BLaER1 treated with 17β-estradiol and CSF1 and Interleukin-3, amounts not matched to agents 10 nM and 100 nM (cell line): ENCODE results near the gene ACE.
"Not testable (repeated sequence)": the region's sequence is repeated elsewhere in the genome, so short reads cannot be mapped to it uniquely, and the experiment has no call there.

Experiments
- H3K27ac ChIP-seq, 11 experiments: shearing (Covaris generic); formaldehyde crosslinking; 2 replicates each; pipeline ENCODE4 v1.8.1; 2022
- H3K27me3 ChIP-seq, 11 experiments: shearing (Covaris generic); formaldehyde crosslinking; 2 replicates each; pipeline ENCODE4 v1.8.1; 2022
- H3K36me3 ChIP-seq, 11 experiments: shearing (Covaris generic); formaldehyde crosslinking; 2 replicates each; pipeline ENCODE4 v1.8.1; 2022
- H3K4me1 ChIP-seq, 10 experiments: shearing (Covaris generic); formaldehyde crosslinking; 2 replicates each; pipeline ENCODE4 v1.8.1; 2022
- H3K4me2 ChIP-seq, 11 experiments: shearing (Covaris generic); formaldehyde crosslinking; 2 replicates each; pipeline ENCODE4 v1.8.1; 2022
- H3K4me3 ChIP-seq, 10 experiments: shearing (Covaris generic); formaldehyde crosslinking; 2 replicates each; pipeline ENCODE4 v1.8.1; 2022
- H3K9ac ChIP-seq, 11 experiments: shearing (Covaris generic); formaldehyde crosslinking; 2 replicates each; pipeline ENCODE4 v1.8.1; 2022
- H3K9me3 ChIP-seq, 11 experiments: shearing (Covaris generic); formaldehyde crosslinking; replicated peaks in 1 of 11; 2 replicates each; pipeline ENCODE4 v1.8.1; 2022
- H4K20me1 ChIP-seq, 11 experiments: shearing (Covaris generic); formaldehyde crosslinking; 2 replicates each; pipeline ENCODE4 v1.8.1; 2022
- Cebpa-rat ChIP-seq, 11 experiments: shearing (Covaris generic); IDR thresholded peaks; 2 replicates each; pipeline ENCODE4 v1.8.1; 2022

The ACE gene

GRCh38 chr17:63446753-63447470 is 29.9 kb upstream of the ACE start:
- Histone ChIP-seq H3K4me1 (peaks cover 49 to 69% (median 55%) of the 10 kb centered on the region in 10 experiments), H3K27ac (peak overlapping the region; percentile 88 to 97 (median 92)), H4K20me1 (no peaks in the 10 kb centered on the region), H3K27me3 (peaks cover 0 to 48% (median 24%) of the 10 kb centered on the region in 11 experiments; a peak in 18 of 22 replicates), H3K4me2 (peak overlapping the region; percentile 93 to 100 (median 98)), H3K9me3 (no peaks in the 10 kb centered on the region), H3K36me3 (no peaks in the 10 kb centered on the region), H3K9ac (peak overlapping the region; percentile 79 to 92 (median 86)), H3K4me3 (peak overlapping the region; percentile 54 to 75 (median 66))
- TF ChIP-seq Cebpa-rat (IDR thresholded peaks at IDR 0.05): peak in 6 of 11 experiments; percentile 36 to 99 (median 92); a peak in 9 of 22 replicates

DNA sequence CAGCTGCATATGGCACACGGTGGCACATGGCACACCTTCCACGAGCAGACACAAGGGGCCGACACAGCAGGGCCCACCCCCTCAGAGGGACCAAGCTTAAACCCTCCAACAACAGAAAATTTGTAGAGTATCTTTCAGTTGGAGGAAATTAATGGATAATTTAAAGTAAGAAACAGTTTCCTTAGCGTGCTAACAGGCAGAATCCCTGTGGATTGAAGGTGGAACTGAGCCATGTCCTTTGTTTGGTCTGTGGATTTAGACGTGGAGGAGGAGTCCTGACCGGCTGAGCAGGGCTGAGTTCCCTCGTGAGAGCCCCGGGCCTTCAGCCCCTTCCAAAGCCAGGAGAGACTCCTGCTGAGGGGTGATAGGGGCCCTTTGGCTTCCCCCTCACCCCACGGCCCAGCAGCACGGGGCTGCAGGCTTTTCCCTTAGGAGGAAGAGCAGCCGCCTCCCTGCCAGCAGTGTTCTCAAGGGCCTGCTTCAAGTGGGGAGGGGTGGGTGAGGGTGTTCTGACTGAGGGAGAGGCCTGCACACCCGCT is 29.3 kb upstream of the ACE start:
- Histone ChIP-seq H4K20me1 (no peaks in the 10 kb centered on the region), H3K36me3 (no peaks in the 10 kb centered on the region), H3K4me2 (peak overlapping the region; percentile 93 to 100 (median 98)), H3K4me3 (peak overlapping the region in 9 of 10 experiments; percentile 61 to 75 (median 66); a peak in 13 of 20 replicates), H3K27ac (peak overlapping the region; percentile 88 to 97 (median 92)), H3K9ac (peak overlapping the region; percentile 79 to 92 (median 86)), H3K27me3 (peaks cover 0 to 48% (median 24%) of the 10 kb centered on the region in 11 experiments; a peak in 18 of 22 replicates), H3K4me1 (peaks cover 50 to 69% (median 59%) of the 10 kb centered on the region in 10 experiments), H3K9me3 (no peaks in the 10 kb centered on the region)
- TF ChIP-seq Cebpa-rat (IDR thresholded peaks at IDR 0.05): no peak

- Histone ChIP-seq H3K4me1 (peaks cover 45 to 75% (median 64%) of the 10 kb centered on the region in 10 experiments), H3K36me3 (no peaks in the 10 kb centered on the region), H3K27me3 (peaks cover 0 to 48% (median 24%) of the 10 kb centered on the region in 11 experiments; a peak in 18 of 22 replicates), H3K4me2 (peak overlapping the region; percentile 93 to 100 (median 98)), H3K9ac (peak overlapping the region in 2 of 11 experiments; percentile 85 to 92; a peak in 1 of 22 replicates), H3K9me3 (no peaks in the 10 kb centered on the region), H3K4me3 (no peak overlapping the region), H4K20me1 (no peaks in the 10 kb centered on the region), H3K27ac (peak overlapping the region in 3 of 11 experiments; percentile 92 to 97 (median 92); a peak in 1 of 22 replicates)
- no peak for TF ChIP-seq Cebpa-rat (IDR thresholded peaks at IDR 0.05)
Observed at GRCh38 chr17:63448655-63449054, 28.2 kb upstream of the ACE start.

- Histone ChIP-seq H3K9me3 (no peaks in the 10 kb centered on the region), H3K36me3 (no peaks in the 10 kb centered on the region), H3K9ac (peak overlapping the region in 4 of 11 experiments; percentile 23 to 33 (median 28); a peak in 4 of 22 replicates), H3K4me1 (peaks cover 53 to 73% (median 63%) of the 10 kb centered on the region in 10 experiments), H3K27me3 (peaks cover 0 to 31% (median 12%) of the 10 kb centered on the region in 11 experiments; a peak in 18 of 22 replicates), H3K4me3 (no peak overlapping the region), H3K4me2 (peak overlapping the region; percentile 76 to 90 (median 81)), H3K27ac (no peak overlapping the region), H4K20me1 (no peaks in the 10 kb centered on the region)
- no peak for TF ChIP-seq Cebpa-rat (IDR thresholded peaks at IDR 0.05)
Observed at GRCh38 chr17:63450551-63450950, 26.3 kb upstream of the ACE start.

DNA sequence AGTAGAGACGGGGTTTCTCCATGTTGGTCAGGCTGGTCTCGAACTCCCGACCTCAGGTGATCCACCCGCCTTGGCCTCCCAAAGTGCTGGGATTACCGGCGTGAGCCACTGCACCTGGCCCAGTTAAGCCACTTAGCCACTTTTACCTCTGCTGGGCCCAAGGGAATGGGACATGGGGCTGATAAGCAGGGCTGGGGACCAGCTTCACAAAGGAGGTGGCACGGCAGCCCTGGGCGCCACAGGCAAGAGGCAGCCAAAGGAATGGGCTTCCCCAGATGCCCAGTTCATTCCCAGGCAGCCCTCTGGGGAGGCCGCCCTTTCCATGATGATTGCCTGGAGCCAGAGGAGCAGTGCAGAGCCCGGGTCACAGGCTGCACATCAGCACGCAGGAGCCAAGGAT is 25.7 kb upstream of the ACE start:
- peaks cover 0 to 25% (median 6%) of the 10 kb centered on the region in 11 experiments; a peak in 15 of 22 replicates for H3K27me3 ChIP-seq
- no peaks in the 10 kb centered on the region for H3K9me3 ChIP-seq
- H3K9ac ChIP-seq: no peak overlapping the region
- peaks cover 53 to 68% (median 59%) of the 10 kb centered on the region in 10 experiments for H3K4me1 ChIP-seq
- no peak for TF ChIP-seq Cebpa-rat (IDR thresholded peaks at IDR 0.05)
- no peaks in the 10 kb centered on the region for H4K20me1 ChIP-seq
- H3K4me2 ChIP-seq: peak overlapping the region; percentile 76 to 90 (median 81); a peak in 19 of 22 replicates
- no peak overlapping the region for H3K27ac ChIP-seq
- H3K4me3 ChIP-seq: no peak overlapping the region
- no peaks in the 10 kb centered on the region for H3K36me3 ChIP-seq

DNA sequence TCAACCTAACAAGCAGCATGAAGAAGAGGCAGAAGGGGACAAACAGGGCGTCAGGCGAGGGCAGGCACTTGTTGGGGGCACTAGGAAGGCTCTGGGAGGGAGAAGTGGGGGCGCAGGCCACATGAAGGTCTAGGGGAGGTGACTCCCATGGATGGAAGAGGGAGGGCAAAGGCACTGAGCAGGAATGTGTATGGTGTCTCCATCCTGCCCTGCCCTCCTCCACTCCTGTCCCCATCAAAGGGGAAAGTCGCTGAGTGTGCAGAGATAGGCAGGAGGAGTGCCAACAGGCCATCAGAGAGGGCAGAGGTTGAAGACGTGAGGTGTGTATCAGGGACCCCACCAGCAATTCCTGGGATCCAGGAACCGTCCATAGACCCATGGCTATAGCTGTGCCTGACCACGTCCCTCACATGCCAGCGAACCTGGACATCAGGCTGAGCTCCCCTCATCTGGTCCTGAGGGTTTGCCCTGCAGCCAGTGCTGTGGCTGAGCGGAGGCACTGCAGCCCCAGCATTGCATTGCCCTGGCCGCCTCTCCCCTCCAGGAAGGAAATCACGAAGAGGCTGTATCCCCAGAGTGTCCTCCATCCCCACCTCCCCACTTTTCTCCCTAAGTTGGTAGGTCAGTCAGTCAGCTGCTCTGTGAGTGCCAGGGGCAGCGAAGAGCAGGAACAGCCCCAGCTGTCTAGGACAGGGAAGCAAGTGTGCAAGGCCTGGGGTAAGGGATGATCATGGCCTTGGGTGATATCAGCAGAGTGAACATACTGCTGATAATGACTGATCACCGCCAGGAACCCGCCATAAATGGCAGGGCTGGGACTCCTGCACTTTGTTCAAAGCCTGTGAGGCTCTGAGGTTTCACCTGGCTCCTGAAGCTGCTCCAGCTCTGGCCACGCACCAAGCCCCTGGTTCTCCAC is 24.6 kb upstream of the ACE start:
- H3K4me1 ChIP-seq: peaks cover 43 to 57% (median 49%) of the 10 kb centered on the region in 10 experiments

DNA sequence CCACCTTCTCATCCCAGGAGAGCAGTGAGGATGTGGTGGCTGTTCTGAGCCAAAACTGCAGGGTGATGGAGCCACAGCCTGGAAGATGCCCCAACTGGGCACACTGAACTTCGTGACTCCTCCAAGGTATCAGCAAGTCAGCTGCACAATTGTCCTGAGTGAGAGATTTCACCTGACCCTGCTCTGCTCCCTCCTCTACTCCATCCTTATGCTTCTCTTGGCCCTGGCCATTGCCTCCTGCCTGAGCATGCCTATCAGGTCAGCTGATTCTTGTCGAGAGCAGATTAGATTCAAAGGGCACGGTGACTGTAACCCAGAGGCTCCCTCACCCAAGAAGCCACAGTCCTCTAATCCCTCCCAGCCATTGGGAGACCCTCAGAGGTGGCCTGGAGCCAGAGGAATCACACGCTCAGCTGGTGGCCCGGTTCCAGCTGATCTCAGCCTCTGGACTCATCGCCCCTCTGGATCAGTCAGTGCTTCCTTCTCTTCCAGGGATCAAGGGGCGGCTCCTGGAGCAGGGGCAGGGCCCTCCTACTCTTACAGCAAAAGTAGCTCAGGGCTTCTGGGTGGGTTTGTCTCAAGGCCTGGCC is 23.8 kb upstream of the ACE start:
- TF ChIP-seq Cebpa-rat (IDR thresholded peaks at IDR 0.05): no peak
- Histone ChIP-seq H3K27me3 (peaks cover 0 to 16% (median 0%) of the 10 kb centered on the region in 11 experiments; a peak in 5 of 22 replicates), H3K9ac (no peak overlapping the region), H3K27ac (no peak overlapping the region), H3K4me2 (peak overlapping the region in 9 of 11 experiments; percentile 15 to 48 (median 34); a peak in 13 of 22 replicates), H3K4me1 (peaks cover 36 to 49% (median 42%) of the 10 kb centered on the region in 10 experiments), H3K36me3 (no peaks in the 10 kb centered on the region), H3K4me3 (no peak overlapping the region), H3K9me3 (no peaks in the 10 kb centered on the region), H4K20me1 (no peaks in the 10 kb centered on the region)

More for the DNA sequence above, 24.6 kb upstream of the ACE start:
- no peaks in the 10 kb centered on the region for H3K36me3 ChIP-seq
- no peaks in the 10 kb centered on the region for H3K9me3 ChIP-seq
- H3K27me3 ChIP-seq: peaks cover 0 to 16% (median 0%) of the 10 kb centered on the region in 11 experiments; a peak in 5 of 22 replicates
- peak overlapping the region in 8 of 11 experiments; percentile 15 to 48 (median 36); a peak in 12 of 22 replicates for H3K4me2 ChIP-seq
- no peak overlapping the region for H3K4me3 ChIP-seq
- no peak overlapping the region for H3K27ac ChIP-seq
- no peak for TF ChIP-seq Cebpa-rat (IDR thresholded peaks at IDR 0.05)
- no peak overlapping the region for H3K9ac ChIP-seq
- H4K20me1 ChIP-seq: no peaks in the 10 kb centered on the region

- not testable (repeated sequence) for H3K9ac ChIP-seq, H3K9me3 ChIP-seq, H3K36me3 ChIP-seq, H4K20me1 ChIP-seq, H3K27ac ChIP-seq, H3K4me3 ChIP-seq
- Histone ChIP-seq H3K27me3 (peaks cover 0 to 16% (median 0%) of the 10 kb centered on the region in 11 experiments; a peak in 5 of 22 replicates), H3K4me1 (peaks cover 28 to 42% (median 35%) of the 10 kb centered on the region in 10 experiments), H3K4me2 (peak overlapping the region in 3 of 11 experiments; percentile 18 to 60 (median 22); a peak in 4 of 22 replicates)
Observed at GRCh38 chr17:63454357-63454756, 22.5 kb upstream of the ACE start.
